Mesendoderm (in vitro differentiated cells): ENCODE results near the gene GALNS.

Source experiments
- DNase-seq: peaks from one replicate; pipeline ENCODE4 v3.0.0; 2013
- H2AK5ac ChIP-seq: 2 replicates; pipeline ENCODE4 v1.6.1; 2013; ENCODE audit warnings: low read length, inconsistent platforms
- H2BK120ac ChIP-seq: 2 replicates; pipeline ENCODE4 v1.6.1; 2013; ENCODE audit warnings: low read depth, mild to moderate bottlenecking, low read length, moderate library complexity, mixed read lengths
- H2BK15ac ChIP-seq: replicated peaks from 2 replicates; pipeline ENCODE4 v1.6.1; 2013; ENCODE audit warnings: low read depth, mild to moderate bottlenecking, moderate library complexity
- H2BK5ac ChIP-seq: 2 replicates; pipeline ENCODE4 v1.6.1; 2013; ENCODE audit warnings: low read length, inconsistent platforms
- H3K18ac ChIP-seq: 2 replicates; pipeline ENCODE4 v1.6.1; 2013; ENCODE audit warnings: mild to moderate bottlenecking, low read length, mixed read lengths
- H3K23ac ChIP-seq: one replicate; pipeline ENCODE4 v1.6.1; 2013; ENCODE audit warnings: low read length
- H3K27ac ChIP-seq: 2 replicates; pipeline ENCODE4 v1.5.1; 2013; ENCODE audit warnings: low read depth, mild to moderate bottlenecking, inconsistent platforms, low read length, moderate library complexity
- H3K27me3 ChIP-seq: 2 replicates; pipeline ENCODE4 v1.6.1; 2013; ENCODE audit warnings: low read length, control low read depth, mild to moderate bottlenecking, inconsistent platforms; ENCODE audit not compliant: insufficient read depth, poor library complexity
- H3K36me3 ChIP-seq: 2 replicates; pipeline ENCODE4 v1.6.1; 2013; ENCODE audit warnings: low read length, inconsistent platforms; ENCODE audit not compliant: control insufficient read depth, insufficient read depth
- H3K4ac ChIP-seq: one replicate; pipeline ENCODE4 v1.6.1; 2013; ENCODE audit warnings: low read depth, mild to moderate bottlenecking, low read length, moderate library complexity
- H3K4me1 ChIP-seq: 2 replicates; pipeline ENCODE4 v1.6.1; 2013; ENCODE audit warnings: low read depth, low read length, inconsistent platforms; ENCODE audit not compliant: control insufficient read depth
- H3K4me2 ChIP-seq: 2 replicates; pipeline ENCODE4 v1.6.1; 2013; ENCODE audit warnings: low read length
- H3K4me3 ChIP-seq: 2 replicates; pipeline ENCODE4 v1.5.1; 2013; ENCODE audit warnings: mild to moderate bottlenecking, low read length
- H3K56ac ChIP-seq: one replicate; pipeline ENCODE4 v1.6.1; 2013; ENCODE audit warnings: low read length
- H3K79me1 ChIP-seq: 2 replicates; pipeline ENCODE4 v1.6.1; 2013; ENCODE audit warnings: low read length, inconsistent platforms
- H3K79me2 ChIP-seq: 2 replicates; pipeline ENCODE4 v1.6.1; 2013; ENCODE audit warnings: mild to moderate bottlenecking, low read length; ENCODE audit not compliant: control insufficient read depth, insufficient read depth
- H3K9ac ChIP-seq: 2 replicates; pipeline ENCODE4 v1.6.1; 2013; ENCODE audit warnings: low read length, inconsistent platforms
- H4K5ac ChIP-seq: one replicate; pipeline ENCODE4 v1.6.1; 2013; ENCODE audit warnings: low read length
- H4K8ac ChIP-seq: one replicate; pipeline ENCODE4 v1.6.1; 2013; ENCODE audit warnings: low read depth, mild to moderate bottlenecking, control low read depth, low read length, moderate library complexity
- WGBS: extraction: QIAGEN DNeasy Blood & Tissue Kit; methylation state at CpG from one replicate; pipeline ENCODE4 v1.1.7; 2013; ENCODE audit warnings: low lambda C conversion rate, missing lambda C conversion rate; ENCODE audit not compliant: insufficient coverage; ENCODE audit errors: extremely low coverage; 5-methylcytosine and 5-hydroxymethylcytosine counted together

GALNS gene

GRCh38 chr16:88861359-88861758 lies 4.6 kb upstream of the GALNS start:
- Histone ChIP-seq H3K27ac (no peak overlapping the region), H3K4me2 (no peak overlapping the region), H4K5ac (no peak overlapping the region), H3K23ac (no peak overlapping the region), H2BK15ac (no peak overlapping the region), H2AK5ac (no peak overlapping the region), H3K79me2 (no peaks in the 10 kb centered on the region), H3K27me3 (no peaks in the 10 kb centered on the region), H3K36me3 (no peaks in the 10 kb centered on the region), H2BK120ac (no peak overlapping the region), H3K56ac (no peak overlapping the region), H4K8ac (no peak overlapping the region), H3K9ac (no peak overlapping the region), H3K4ac (no peak overlapping the region), H3K79me1 (peaks cover 6% of the 10 kb centered on the region), H3K18ac (no peak overlapping the region), H2BK5ac (no peak overlapping the region), H3K4me3 (no peak overlapping the region), H3K4me1 (peaks cover 2% of the 10 kb centered on the region)
- DNase-seq = no peak
- WGBS = no CpG with 5 or more reads among the region's 19 CpGs

DNA sequence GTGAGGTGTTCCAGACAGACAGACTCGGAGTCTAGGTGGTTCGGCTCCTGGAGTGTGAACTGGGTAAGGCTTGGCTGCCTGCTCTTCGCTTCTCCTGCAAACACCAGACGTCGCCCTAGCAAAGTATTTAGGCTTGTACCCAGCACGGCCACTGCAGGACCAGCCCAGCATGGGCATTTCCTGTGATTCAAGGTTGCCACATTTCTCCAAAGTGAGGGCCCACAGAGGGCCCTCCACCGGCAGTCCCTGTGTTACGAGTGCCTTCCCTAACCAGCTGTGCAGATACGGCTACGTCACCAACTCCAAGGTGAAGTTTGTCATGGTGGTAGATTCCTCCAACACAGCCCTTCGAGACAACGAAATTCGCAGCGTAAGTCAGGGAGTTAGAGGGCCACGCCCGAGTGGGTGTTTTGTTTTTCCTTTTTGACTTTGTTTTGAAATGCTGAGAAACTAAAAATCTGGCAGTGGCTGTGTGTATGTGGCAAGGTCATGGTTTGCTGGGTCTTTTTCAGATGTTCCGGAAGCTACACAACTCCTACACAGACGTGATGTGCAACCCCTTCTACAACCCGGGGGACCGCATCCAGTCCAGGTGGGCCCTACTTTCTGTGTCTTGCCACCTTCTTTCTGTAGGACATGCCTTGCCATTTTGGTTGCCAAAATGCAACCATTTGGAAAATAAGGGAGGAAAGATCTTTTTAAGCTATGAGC lies 2.8 kb upstream of the GALNS start:
- Histone ChIP-seq H2BK15ac (no peak overlapping the region), H3K18ac (no peak overlapping the region), H3K4me2 (no peak overlapping the region), H2BK120ac (no peak overlapping the region), H3K27ac (no peak overlapping the region), H3K9ac (no peak overlapping the region), H3K27me3 (no peaks in the 10 kb centered on the region), H3K4me3 (no peak overlapping the region), H3K4me1 (peaks cover 2% of the 10 kb centered on the region), H3K4ac (no peak overlapping the region), H3K23ac (no peak overlapping the region), H2BK5ac (no peak overlapping the region), H4K5ac (no peak overlapping the region), H3K56ac (no peak overlapping the region), H3K79me1 (peaks cover 9% of the 10 kb centered on the region), H2AK5ac (no peak overlapping the region), H3K79me2 (no peaks in the 10 kb centered on the region), H3K36me3 (no peaks in the 10 kb centered on the region), H4K8ac (no peak overlapping the region)
- no CpG with 5 or more reads among the region's 20 CpGs for WGBS
- no peak for DNase-seq

DNA sequence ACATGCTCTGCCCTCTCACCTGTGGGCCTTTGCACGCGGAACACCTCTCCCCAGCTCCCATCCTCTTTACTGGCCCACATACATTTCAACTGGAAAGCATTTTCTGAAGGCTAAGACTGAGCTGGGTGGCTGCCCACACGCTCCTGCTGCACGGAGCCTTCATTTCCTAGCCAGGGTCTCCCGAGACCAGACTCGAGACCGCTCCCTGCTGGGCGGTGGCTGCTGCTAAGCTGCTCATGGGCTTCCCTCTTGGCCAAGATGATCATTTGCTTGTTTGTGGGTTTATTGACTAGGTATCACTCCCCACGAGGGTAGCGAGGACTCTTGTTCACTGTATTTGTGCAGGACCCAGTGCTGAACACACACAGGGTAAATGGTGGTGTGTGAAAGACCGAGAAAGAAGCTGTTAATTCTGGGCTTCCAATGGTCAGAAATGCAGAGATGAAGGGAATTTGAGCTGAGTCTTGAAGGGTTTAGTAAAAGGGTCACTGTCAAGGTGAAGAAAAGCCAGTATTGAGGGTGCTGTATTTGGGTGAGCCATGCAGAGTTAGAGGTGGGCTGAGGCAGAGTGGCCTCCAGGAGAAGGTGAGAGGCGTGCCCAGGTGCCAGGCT lies 1.1 kb upstream of the GALNS start:
- no peaks in the 10 kb centered on the region for H3K79me2 ChIP-seq
- no CpG with 5 or more reads among the region's 12 CpGs for WGBS
- no peak overlapping the region for H3K23ac ChIP-seq
- H3K36me3 ChIP-seq = no peaks in the 10 kb centered on the region
- peak; percentile 83 for DNase-seq
- no peak overlapping the region for H2BK5ac ChIP-seq
- no peak overlapping the region for H2BK15ac ChIP-seq
- no peak overlapping the region for H4K5ac ChIP-seq
- no peaks in the 10 kb centered on the region for H3K27me3 ChIP-seq
- peaks cover 9% of the 10 kb centered on the region for H3K79me1 ChIP-seq
- H3K4me1 ChIP-seq = peaks cover 2% of the 10 kb centered on the region
- H3K9ac ChIP-seq = peak overlapping the region; percentile 89
- no peak overlapping the region for H3K4ac ChIP-seq
- peak overlapping the region; percentile 96 for H3K56ac ChIP-seq
- no peak overlapping the region for H4K8ac ChIP-seq
- peak overlapping the region; percentile 94 for H3K4me3 ChIP-seq
- no peak overlapping the region for H2BK120ac ChIP-seq
- H3K4me2 ChIP-seq = peak overlapping the region; percentile 85
- H3K18ac ChIP-seq = no peak overlapping the region
- no peak overlapping the region for H3K27ac ChIP-seq
- H2AK5ac ChIP-seq = no peak overlapping the region

GRCh38 chr16:88856122-88856827 lies 472 bp downstream of the GALNS start:
- Histone ChIP-seq H2BK15ac (no peak overlapping the region), H2BK120ac (no peak overlapping the region), H3K56ac (peak overlapping the region; percentile 89), H3K18ac (no peak overlapping the region), H2BK5ac (no peak overlapping the region), H3K27ac (no peak overlapping the region), H4K5ac (no peak overlapping the region), H3K79me1 (peaks cover 9% of the 10 kb centered on the region), H2AK5ac (no peak overlapping the region), H3K27me3 (no peaks in the 10 kb centered on the region), H3K4me2 (peak overlapping the region; percentile 76), H4K8ac (no peak overlapping the region), H3K4me1 (peaks cover 2% of the 10 kb centered on the region), H3K23ac (peak overlapping the region; percentile 85), H3K4me3 (peak overlapping the region; percentile 40), H3K4ac (no peak overlapping the region), H3K79me2 (no peaks in the 10 kb centered on the region), H3K9ac (peak overlapping the region; percentile 75), H3K36me3 (no peaks in the 10 kb centered on the region)
- WGBS = no CpG with 5 or more reads among the region's 53 CpGs
- peak; percentile 29 for DNase-seq

GRCh38 chr16:88855736-88856121 lies 1.0 kb downstream of the GALNS start:
- H3K79me2 ChIP-seq = no peaks in the 10 kb centered on the region
- no peak overlapping the region for H4K5ac ChIP-seq
- H3K9ac ChIP-seq = no peak overlapping the region
- H3K79me1 ChIP-seq = peaks cover 9% of the 10 kb centered on the region
- no peak overlapping the region for H2AK5ac ChIP-seq
- H2BK15ac ChIP-seq = no peak overlapping the region
- H4K8ac ChIP-seq = no peak overlapping the region
- no peak overlapping the region for H3K23ac ChIP-seq
- peak overlapping the region; percentile 76 for H3K4me2 ChIP-seq
- no peaks in the 10 kb centered on the region for H3K36me3 ChIP-seq
- H3K18ac ChIP-seq = no peak overlapping the region
- H3K4me3 ChIP-seq = no peak overlapping the region
- no peak overlapping the region for H2BK5ac ChIP-seq
- H3K27ac ChIP-seq = no peak overlapping the region
- no peaks in the 10 kb centered on the region for H3K27me3 ChIP-seq
- H3K4me1 ChIP-seq = peaks cover 2% of the 10 kb centered on the region
- H3K56ac ChIP-seq = no peak overlapping the region
- no peak overlapping the region for H3K4ac ChIP-seq
- WGBS = no CpG with 5 or more reads among the region's 13 CpGs
- no peak for DNase-seq
- no peak overlapping the region for H2BK120ac ChIP-seq
